ENCODE data around the gene LHFPL2. TPM values are rescaled to one million over a fixed set of nuclear protein-coding genes. Genes with fewer than 3 reads are reported as not detected.

Gene LHFPL2
- total RNA-seq, 2 experiments from 2014 or later: 0.19 to 0.25 TPM

GRCh38 chr5:78490709-78491485 is 157.7 kb downstream of the LHFPL2 start:
- TF ChIP-seq, protein P1, sequence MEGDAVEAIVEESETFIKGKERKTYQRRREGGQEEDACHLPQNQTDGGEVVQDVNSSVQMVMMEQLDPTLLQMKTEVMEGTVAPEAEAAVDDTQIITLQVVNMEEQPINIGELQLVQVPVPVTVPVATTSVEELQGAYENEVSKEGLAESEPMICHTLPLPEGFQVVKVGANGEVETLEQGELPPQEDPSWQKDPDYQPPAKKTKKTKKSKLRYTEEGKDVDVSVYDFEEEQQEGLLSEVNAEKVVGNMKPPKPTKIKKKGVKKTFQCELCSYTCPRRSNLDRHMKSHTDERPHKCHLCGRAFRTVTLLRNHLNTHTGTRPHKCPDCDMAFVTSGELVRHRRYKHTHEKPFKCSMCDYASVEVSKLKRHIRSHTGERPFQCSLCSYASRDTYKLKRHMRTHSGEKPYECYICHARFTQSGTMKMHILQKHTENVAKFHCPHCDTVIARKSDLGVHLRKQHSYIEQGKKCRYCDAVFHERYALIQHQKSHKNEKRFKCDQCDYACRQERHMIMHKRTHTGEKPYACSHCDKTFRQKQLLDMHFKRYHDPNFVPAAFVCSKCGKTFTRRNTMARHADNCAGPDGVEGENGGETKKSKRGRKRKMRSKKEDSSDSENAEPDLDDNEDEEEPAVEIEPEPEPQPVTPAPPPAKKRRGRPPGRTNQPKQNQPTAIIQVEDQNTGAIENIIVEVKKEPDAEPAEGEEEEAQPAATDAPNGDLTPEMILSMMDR (IDR thresholded peaks at IDR 0.05): no peak
- Histone ChIP-seq H3K27ac (ENCODE audit: low read depth in 1 of 2, low read length in 2 of 2) (no peak overlapping the region), H3K27me3 (ENCODE audit: control insufficient read depth in 1 of 2, insufficient read depth in 2 of 2, low read length in 2 of 2) (no peaks in the 10 kb centered on the region), H3K36me3 (ENCODE audit: insufficient read depth, low read length) (no peaks in the 10 kb centered on the region), H3K4me1 (ENCODE audit: insufficient read depth, low read length) (no peaks in the 10 kb centered on the region), H3K4me3 (ENCODE audit: low read length) (no peak overlapping the region), H3K9me3 (ENCODE audit: control insufficient read depth in 1 of 2, insufficient read depth in 1 of 2, low read length in 2 of 2) (no peaks in the 10 kb centered on the region)
- POLR2A ChIA-PET: no interaction called here
- intact Hi-C loops (cut with DNase I, micrococcal nuclease): no loop called here
- H3K27me3 Mint-ChIP-seq: no peaks in the 10 kb centered on the region
- CTCF ChIA-PET: no interaction called here
- no peaks in the 10 kb centered on the region for H3K9me3 Mint-ChIP-seq
- H3K36me3 Mint-ChIP-seq (ENCODE audit: low read depth): peaks cover 14% of the 10 kb centered on the region
- H3K4me3 Mint-ChIP-seq: no peak overlapping the region
- ATAC-seq (ENCODE audit: poor library complexity) (no peak), DNase-seq (no peak)
- H3K4me1 Mint-ChIP-seq (ENCODE audit: low read depth): no peaks in the 10 kb centered on the region
- no peak overlapping the region for H3K27ac Mint-ChIP-seq

- H3K4me3 ChIP-seq (ENCODE audit: low read length): no peak overlapping the region
- no peak overlapping the region for H3K27ac ChIP-seq (ENCODE audit: low read depth in 1 of 2, low read length in 2 of 2)
- intact Hi-C loops (cut with DNase I, micrococcal nuclease): loop anchor here in 1 of 2 experiments (10.0 kb wide), 1 partner anchor 163 kb away; no protein-coding TSS in a partner anchor
- Mint-ChIP-seq H3K9me3 (no peaks in the 10 kb centered on the region), H3K4me1 (ENCODE audit: low read depth) (peaks cover 12% of the 10 kb centered on the region), H3K27me3 (no peaks in the 10 kb centered on the region), H3K36me3 (ENCODE audit: low read depth) (peaks cover 17% of the 10 kb centered on the region), H3K27ac (no peak overlapping the region), H3K4me3 (no peak overlapping the region)
- ChIA-PET POLR2A (no interaction called here), CTCF (no interaction called here)
- H3K9me3 ChIP-seq (ENCODE audit: control insufficient read depth in 1 of 2, insufficient read depth in 1 of 2, low read length in 2 of 2): no peaks in the 10 kb centered on the region
- DNase-seq: no peak
- H3K4me1 ChIP-seq (ENCODE audit: insufficient read depth, low read length): peaks cover 3% of the 10 kb centered on the region
- TF ChIP-seq, protein P1 (IDR thresholded peaks at IDR 0.05): no peak
- no peaks in the 10 kb centered on the region for H3K27me3 ChIP-seq (ENCODE audit: control insufficient read depth in 1 of 2, insufficient read depth in 2 of 2, low read length in 2 of 2)
- ATAC-seq (ENCODE audit: poor library complexity): no peak
- no peaks in the 10 kb centered on the region for H3K36me3 ChIP-seq (ENCODE audit: insufficient read depth, low read length)
Measured at GRCh38 chr5:78487846-78488245, 160.7 kb downstream of the LHFPL2 start.

DNA sequence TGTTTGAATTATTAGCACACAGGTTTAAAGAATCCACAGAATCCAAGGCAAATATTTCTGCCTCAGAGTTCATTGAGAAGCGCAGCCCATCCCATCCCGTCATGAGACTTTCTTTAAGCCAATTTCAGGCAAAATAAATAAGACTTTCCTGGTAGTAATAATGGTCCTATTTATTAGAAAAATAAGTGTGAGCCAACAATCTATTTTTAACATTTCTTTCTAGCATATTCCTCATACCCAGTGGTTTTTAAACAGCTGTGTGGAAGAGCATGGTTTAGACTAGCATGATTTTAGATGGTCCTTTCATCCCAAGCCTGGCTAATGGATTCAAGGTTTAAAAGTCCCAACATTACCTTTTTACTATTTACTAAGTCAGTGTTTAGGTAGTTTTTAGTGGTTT is 162.4 kb downstream of the LHFPL2 start:
- POLR2A ChIA-PET: no interaction called here
- Histone ChIP-seq H3K27ac (ENCODE audit: low read depth in 1 of 2, low read length in 2 of 2) (no peak overlapping the region), H3K36me3 (ENCODE audit: insufficient read depth, low read length) (no peaks in the 10 kb centered on the region), H3K9me3 (ENCODE audit: control insufficient read depth in 1 of 2, insufficient read depth in 1 of 2, low read length in 2 of 2) (no peaks in the 10 kb centered on the region), H3K4me1 (ENCODE audit: insufficient read depth, low read length) (peaks cover 3% of the 10 kb centered on the region), H3K27me3 (ENCODE audit: control insufficient read depth in 1 of 2, insufficient read depth in 2 of 2, low read length in 2 of 2) (no peaks in the 10 kb centered on the region), H3K4me3 (ENCODE audit: low read length) (no peak overlapping the region)
- intact Hi-C loops (cut with DNase I, micrococcal nuclease): loop anchor here in 1 of 2 experiments (10.0 kb wide), 1 partner anchor 161 kb away; no protein-coding TSS in a partner anchor
- Mint-ChIP-seq H3K4me1 (ENCODE audit: low read depth) (peaks cover 15% of the 10 kb centered on the region), H3K9me3 (no peaks in the 10 kb centered on the region), H3K27me3 (no peaks in the 10 kb centered on the region), H3K36me3 (ENCODE audit: low read depth) (peaks cover 20% of the 10 kb centered on the region), H3K27ac (no peak overlapping the region), H3K4me3 (no peak overlapping the region)
- CTCF ChIA-PET: no interaction called here
- TF ChIP-seq, protein P1 (IDR thresholded peaks at IDR 0.05): no peak
- DNase-seq: no peak
- no peak for ATAC-seq (ENCODE audit: poor library complexity)
